Stimulated activated CD8-positive, alpha-beta memory T cell treated with anti-CD3 and anti-CD28 coated beads, Interleukin-12 subunit alpha, Interleukin-12 subunit beta, amount 100 ng/mL, for 24 hours (primary cell): ENCODE data around the gene FAM83C.
A peak's percentile ranks its signal among the peaks of the same experiment; 100 is the strongest.
"Not testable (repeated sequence)": the region's sequence is repeated elsewhere in the genome, so short reads cannot be mapped to it uniquely, and the experiment has no call there.

Experiments used
- DNase-seq: peaks from one replicate; pipeline ENCODE4 v3.0.0-alpha.2; 2020; ENCODE audit errors: extremely low read depth

FAM83C gene

GRCh38 chr20:35318502-35319157 is 26.4 kb upstream of the FAM83C start:
- no peak for DNase-seq

GRCh38 chr20:35317416-35318210 is 25.4 kb upstream of the FAM83C start:
- DNase-seq, result no peak

DNA sequence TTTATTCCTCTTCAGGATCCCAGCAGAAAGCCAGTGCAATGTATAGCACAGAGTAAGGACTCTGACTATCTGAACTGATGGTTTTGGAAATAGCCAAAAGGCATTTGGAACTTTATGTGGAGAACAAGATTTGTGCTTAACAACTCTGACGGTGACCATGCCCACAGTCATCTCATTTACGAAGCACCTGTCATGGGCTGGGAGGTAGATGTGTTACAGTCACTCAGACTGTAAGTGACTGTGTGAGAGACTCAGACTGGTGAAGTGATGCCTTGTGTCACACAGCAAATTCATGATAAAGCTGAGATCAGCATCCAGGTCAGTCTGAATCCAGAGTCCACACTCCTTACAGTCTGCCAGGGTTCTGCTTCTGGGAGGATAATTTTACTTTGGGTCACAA is 23.9 kb upstream of the FAM83C start:
- DNase-seq, result no peak

DNA sequence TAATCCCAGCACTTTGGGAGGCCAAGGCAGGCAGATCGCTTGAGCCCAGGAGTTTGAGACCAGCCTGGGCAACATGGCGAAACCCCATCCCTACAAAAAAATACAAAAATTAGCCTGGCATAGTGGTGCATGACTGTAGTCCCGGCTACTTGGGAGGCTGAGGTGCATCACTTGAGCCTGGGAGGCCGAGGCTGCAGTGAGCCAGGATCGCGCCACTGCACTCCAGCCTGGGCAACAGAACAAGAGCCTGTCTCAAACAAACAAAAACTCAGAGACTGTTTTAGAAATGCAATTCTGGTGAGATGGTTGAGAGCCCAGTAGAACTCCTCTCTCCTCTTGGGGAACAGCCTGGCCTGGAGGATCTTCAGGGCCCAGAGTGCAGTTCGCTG is 23.4 kb upstream of the FAM83C start:
- DNase-seq, result not testable (repeated sequence)

GRCh38 chr20:35314816-35315631 is 22.8 kb upstream of the FAM83C start:
- DNase-seq, result no peak

GRCh38 chr20:35312318-35312717 is 20.1 kb upstream of the FAM83C start:
- no peak for DNase-seq

DNA sequence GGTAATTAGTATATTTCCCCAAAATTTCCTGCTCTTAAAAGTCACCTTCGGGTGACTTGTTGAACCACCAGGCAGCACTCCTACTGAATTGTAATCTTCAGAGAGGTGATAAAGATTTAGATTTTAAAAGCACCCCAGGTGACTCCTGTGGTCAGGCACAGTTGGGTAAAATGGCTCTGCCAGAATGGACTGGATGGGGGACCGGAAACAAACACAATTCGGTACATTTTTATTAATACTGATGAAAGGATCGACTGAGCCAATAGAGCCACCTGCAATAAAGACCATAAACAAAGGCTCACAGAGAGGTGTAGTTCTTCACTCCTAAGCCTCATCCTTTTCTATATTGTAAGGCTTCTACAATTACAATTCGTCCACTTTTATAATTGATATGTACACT is 19.6 kb upstream of the FAM83C start:
- DNase-seq, result no peak

DNA sequence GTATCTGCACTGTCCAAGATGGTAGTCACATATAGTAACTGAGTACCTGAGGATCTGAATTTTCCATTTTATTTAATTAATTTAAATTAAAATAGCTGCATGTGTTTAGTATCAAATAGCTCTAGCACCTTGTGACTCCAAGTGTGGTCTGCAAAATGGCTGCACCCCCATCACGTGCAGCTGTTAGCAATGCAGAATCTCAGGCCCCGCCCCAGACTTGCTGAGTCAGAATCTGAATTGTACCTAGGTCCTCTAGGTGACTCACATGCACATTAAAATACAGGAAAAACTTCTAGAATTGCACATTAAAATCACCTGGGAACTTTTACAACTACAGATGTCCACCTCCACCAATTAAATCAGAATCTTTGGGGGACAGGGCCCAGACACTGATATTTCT is 19.2 kb upstream of the FAM83C start:
- peak; percentile 49 for DNase-seq

DNA sequence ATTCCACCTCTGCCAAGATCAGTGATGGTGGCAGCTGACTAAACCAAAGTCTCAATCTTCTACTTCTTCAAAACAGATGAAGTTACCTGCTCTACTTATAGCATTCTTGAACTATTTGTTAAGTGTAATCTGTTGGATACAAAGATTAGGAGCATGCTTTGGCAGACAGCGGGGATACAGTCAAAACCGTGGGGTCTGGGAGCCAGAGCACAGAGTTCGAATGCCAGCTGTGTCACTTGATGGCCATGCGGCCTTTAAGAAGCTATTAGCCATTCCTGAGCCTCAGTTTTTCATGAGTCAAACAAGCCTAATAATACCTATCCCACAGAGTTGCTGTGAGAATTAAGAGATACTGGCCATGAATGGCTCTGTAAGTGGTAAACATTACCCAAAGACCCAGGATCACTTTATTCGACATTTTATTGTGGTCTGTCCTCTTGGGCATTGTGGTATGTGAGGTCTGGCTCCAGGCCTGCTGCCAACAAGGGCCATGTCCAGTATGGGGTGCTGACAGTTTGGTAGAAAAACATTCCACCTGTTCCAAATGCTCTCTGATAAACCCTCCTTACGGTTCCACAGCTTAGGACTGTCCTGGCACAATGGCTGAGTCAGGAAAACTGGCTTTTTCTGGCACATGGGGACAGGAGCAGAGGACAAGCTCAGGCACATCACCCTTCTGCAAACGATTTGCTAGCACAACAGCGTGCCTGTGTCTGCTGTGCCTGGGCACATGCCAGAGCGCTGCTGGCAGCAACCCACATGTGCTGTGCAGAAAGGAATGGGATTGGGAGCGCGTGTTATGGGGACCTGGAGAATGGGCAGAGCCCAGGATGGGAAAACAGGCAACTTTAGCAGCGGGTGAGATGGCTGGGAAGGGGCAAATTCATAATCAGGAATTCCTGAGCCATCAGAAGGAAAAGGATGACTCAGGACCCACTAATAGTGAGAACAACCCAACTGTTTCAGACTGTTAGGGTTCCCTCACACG is 15.7 kb upstream of the FAM83C start:
- no peak for DNase-seq

GRCh38 chr20:35306931-35307517 is 14.8 kb upstream of the FAM83C start:
- no peak for DNase-seq

- peak; percentile 68 for DNase-seq
Observed at GRCh38 chr20:35305682-35306556, 13.7 kb upstream of the FAM83C start.

DNA sequence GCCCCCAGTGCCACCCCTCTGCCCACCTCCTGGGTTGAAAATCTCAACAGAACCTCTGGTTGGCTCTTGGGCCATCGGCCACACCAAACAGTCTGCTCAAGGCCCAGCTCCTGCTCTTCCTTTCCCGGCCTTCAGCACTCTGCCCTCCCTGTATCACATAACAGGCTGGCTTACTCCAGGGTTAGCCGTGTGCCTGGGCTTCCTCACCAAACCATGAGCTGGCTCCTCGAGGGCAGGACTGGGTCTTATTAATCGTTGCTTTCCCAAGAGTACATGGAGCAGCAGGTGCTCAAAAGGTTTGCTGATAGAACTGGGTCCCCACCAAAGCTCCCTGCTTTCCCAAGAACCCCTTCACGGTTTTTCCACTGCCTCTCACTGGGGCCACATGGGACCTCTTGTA is 12.7 kb upstream of the FAM83C start:
- DNase-seq, result no peak

DNA sequence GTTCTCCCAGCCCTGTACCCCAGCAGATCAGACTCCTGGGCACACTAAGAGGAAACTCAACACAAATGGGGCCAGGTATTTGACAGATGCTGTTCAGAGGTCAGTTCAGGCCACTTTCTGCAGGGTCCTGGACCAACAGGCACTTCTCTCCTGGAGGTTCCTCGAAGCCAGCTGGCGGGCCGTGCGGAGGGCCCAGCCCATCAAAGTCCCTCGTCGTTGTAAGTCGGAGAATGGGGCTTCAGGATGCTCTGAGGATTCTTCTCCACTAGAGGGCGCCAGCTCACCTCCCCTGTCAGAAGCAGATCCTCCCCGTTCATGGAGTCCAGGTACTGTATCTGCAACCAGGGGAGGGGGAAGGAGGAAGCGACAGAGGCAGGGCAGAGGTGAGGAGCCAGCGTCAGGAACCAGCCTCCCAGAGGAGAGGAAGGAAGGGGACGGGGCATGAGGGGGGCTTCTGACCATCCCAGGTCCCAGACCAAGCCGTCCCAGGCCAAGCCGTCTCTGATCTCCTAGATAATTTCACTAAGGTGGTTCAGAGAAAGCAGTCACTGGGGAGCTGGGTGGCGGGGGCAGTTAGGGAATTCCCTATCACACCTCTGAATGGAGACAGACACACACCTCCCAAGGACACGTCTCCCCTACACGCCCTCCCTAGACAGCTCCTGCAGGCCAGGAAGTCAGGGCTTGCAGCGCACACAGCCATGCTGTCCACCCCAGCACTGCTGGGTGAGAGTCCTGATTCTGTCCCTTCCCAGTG is 11.7 kb upstream of the FAM83C start:
- peak; percentile 54 for DNase-seq

DNA sequence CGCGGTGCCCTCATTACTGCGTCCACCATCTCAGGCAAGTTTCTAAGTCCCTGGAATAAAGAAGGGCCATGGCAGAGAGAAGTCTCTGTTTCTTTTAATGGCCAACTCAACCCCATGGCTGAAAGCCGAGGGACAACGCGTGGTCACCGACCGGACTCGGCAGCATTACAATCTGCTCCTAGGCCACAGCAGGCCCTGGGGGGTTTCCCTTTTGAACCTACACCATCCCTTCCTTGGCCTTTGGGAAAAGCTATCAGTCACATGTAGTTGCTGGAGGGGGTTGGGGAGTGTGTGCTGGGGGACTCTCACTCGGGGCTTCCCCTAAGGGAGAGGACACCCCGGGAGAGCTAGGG is 11.1 kb upstream of the FAM83C start:
- DNase-seq, result no peak

DNA sequence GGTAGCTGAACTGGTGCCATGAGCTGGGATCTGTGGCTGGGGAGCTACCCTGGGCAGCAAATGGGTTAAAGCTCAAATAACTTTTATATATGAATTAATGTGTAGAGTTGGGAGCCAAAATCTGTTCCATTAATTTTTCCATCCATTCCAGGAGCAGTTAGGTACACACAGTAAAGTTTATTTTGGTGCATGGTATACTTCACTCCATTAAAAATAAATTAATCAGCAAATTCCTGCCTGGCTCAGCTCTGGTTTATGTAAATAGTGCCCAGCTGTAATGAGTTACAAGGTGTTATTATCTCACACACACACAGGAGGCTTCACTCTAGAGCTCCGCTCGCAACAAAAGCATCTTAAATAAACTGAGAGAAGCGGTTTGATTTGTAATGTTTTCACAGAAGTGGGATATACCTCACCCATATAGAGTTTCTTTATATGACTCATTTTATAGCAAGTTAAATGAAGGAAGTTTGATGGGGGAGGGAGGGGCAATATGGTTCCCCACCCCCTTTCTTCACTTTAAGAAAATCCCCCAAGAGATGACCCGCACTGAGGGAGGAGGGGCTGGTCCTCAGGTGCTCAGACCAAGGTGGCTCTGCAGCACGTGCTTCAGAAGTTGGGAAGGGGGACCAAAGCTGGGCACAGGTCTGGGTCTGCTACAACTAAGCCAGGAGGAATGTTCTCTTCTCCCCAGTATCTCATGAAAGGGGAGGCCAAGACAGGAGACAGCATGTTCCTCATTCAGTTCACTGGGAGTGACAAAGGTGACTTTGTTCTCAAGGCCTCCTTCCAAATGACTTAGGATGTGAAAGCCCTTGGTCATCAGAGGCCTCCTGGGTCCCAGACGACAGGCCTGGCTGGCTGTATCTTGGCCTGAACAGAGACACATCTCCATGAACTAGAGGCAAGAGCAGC is 10.5 kb upstream of the FAM83C start:
- no peak for DNase-seq

GRCh38 chr20:35301426-35301825 is 9.2 kb upstream of the FAM83C start:
- DNase-seq, result no peak

DNA sequence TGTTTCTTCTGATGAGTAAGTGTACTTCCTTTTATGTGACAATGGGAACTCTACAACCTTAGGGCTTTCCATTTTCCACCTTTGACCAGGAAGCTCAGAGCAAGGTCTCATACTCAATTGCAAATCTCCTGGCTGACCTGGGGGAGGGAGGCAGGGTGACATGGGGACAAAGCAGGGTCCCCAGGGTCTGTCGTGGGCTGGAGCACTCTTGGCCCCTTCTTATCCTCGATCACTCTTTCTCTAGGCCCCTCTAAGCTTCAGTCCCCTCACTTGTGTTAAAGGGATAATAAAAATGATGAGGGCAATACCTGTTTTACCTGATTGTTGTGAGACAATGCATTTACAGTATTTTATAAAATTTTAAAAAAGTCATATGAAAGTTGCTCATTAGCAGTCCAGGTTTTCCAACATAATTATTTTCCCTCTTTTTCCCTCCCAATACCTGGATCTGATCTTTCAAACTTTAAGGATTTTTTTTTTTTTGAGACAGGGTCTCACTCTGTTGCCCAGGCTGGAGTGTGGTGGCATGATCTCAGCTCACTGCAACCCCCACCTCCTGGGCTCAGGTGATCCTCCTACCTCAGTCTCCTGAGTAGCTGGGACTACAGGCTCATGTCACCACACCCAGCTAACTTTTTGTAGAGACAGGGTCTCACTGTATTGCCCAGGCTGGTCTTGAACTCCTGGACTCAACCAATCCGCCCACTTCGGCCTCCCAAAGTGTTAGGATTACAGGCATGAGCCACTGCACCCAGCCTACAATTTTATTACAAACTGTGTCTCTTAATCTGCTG is 8.4 kb upstream of the FAM83C start:
- DNase-seq, result no peak
